Measurements from ENCODE around the gene NEURL1B. TPM values are rescaled to one million over a fixed set of nuclear protein-coding genes. Genes with fewer than 3 reads are reported as not detected.
"Not testable (repeated sequence)": the region's sequence is repeated elsewhere in the genome, so short reads cannot be mapped to it uniquely, and the experiment has no call there.

The NEURL1B gene
- total RNA-seq, 1 donor from 2014 or later: 1.5 TPM

GRCh38 chr5:172598251-172599203 lies 42.5 kb upstream of the NEURL1B start:
- Mint-ChIP-seq H3K27me3 (ENCODE audit: unreplicated experiment) (peaks cover 19% of the 10 kb centered on the region), H3K27ac (ENCODE audit: unreplicated experiment) (no peak overlapping the region), H3K4me3 (ENCODE audit: unreplicated experiment) (no peak overlapping the region), H3K36me3 (ENCODE audit: unreplicated experiment) (no peaks in the 10 kb centered on the region), H3K4me1 (ENCODE audit: unreplicated experiment) (peaks cover 3% of the 10 kb centered on the region), H3K9me3 (ENCODE audit: unreplicated experiment) (no peaks in the 10 kb centered on the region)
- TF ChIP-seq, protein P1, sequence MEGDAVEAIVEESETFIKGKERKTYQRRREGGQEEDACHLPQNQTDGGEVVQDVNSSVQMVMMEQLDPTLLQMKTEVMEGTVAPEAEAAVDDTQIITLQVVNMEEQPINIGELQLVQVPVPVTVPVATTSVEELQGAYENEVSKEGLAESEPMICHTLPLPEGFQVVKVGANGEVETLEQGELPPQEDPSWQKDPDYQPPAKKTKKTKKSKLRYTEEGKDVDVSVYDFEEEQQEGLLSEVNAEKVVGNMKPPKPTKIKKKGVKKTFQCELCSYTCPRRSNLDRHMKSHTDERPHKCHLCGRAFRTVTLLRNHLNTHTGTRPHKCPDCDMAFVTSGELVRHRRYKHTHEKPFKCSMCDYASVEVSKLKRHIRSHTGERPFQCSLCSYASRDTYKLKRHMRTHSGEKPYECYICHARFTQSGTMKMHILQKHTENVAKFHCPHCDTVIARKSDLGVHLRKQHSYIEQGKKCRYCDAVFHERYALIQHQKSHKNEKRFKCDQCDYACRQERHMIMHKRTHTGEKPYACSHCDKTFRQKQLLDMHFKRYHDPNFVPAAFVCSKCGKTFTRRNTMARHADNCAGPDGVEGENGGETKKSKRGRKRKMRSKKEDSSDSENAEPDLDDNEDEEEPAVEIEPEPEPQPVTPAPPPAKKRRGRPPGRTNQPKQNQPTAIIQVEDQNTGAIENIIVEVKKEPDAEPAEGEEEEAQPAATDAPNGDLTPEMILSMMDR (IDR thresholded peaks at IDR 0.05): no peak
- no peak for DNase-seq (ENCODE audit: extremely low spot score, unreplicated experiment)

- no peaks in the 10 kb centered on the region for H3K36me3 Mint-ChIP-seq (ENCODE audit: unreplicated experiment)
- H3K4me1 Mint-ChIP-seq (ENCODE audit: unreplicated experiment): peaks cover 3% of the 10 kb centered on the region
- H3K27me3 Mint-ChIP-seq (ENCODE audit: unreplicated experiment): peaks cover 16% of the 10 kb centered on the region
- no peak overlapping the region for H3K4me3 Mint-ChIP-seq (ENCODE audit: unreplicated experiment)
- H3K9me3 Mint-ChIP-seq (ENCODE audit: unreplicated experiment): no peaks in the 10 kb centered on the region
- no peak for DNase-seq (ENCODE audit: extremely low spot score, unreplicated experiment)
- TF ChIP-seq, protein P1 (IDR thresholded peaks at IDR 0.05): no peak
- H3K27ac Mint-ChIP-seq (ENCODE audit: unreplicated experiment): no peak overlapping the region
Observed at GRCh38 chr5:172599204-172599567, 41.9 kb upstream of the NEURL1B start.

GRCh38 chr5:172600571-172600970 lies 40.5 kb upstream of the NEURL1B start:
- H3K36me3 Mint-ChIP-seq (ENCODE audit: unreplicated experiment): no peaks in the 10 kb centered on the region
- H3K27ac Mint-ChIP-seq (ENCODE audit: unreplicated experiment): no peak overlapping the region
- H3K27me3 Mint-ChIP-seq (ENCODE audit: unreplicated experiment): peaks cover 6% of the 10 kb centered on the region
- H3K4me3 Mint-ChIP-seq (ENCODE audit: unreplicated experiment): no peak overlapping the region
- H3K9me3 Mint-ChIP-seq (ENCODE audit: unreplicated experiment): no peaks in the 10 kb centered on the region
- H3K4me1 Mint-ChIP-seq (ENCODE audit: unreplicated experiment): peaks cover 3% of the 10 kb centered on the region
- TF ChIP-seq, protein P1 (IDR thresholded peaks at IDR 0.05): no peak
- DNase-seq (ENCODE audit: extremely low spot score, unreplicated experiment): no peak

DNA sequence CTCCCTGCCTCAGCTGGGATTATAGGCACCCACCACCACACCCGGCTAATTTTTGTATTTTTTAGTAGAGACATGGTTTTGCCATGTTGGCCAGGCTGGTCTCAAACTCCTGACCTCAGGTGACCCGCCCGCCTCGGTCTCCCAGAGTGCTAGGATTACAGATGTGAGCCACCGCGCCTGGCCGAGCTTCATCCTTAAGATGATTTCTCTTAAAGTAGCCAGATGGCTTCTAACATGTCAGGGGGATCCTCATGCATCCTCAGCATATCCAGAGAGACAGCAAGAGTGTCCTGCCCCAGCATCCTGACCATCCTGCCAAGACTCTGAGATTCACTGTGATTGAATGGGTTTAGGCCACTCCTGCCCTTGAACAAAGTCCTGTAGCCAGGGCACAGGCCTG lies 39.5 kb upstream of the NEURL1B start:
- not testable (repeated sequence) for H3K36me3 Mint-ChIP-seq (ENCODE audit: unreplicated experiment); H3K4me3 Mint-ChIP-seq (ENCODE audit: unreplicated experiment); H3K4me1 Mint-ChIP-seq (ENCODE audit: unreplicated experiment); H3K9me3 Mint-ChIP-seq (ENCODE audit: unreplicated experiment); H3K27ac Mint-ChIP-seq (ENCODE audit: unreplicated experiment); DNase-seq (ENCODE audit: extremely low spot score, unreplicated experiment)
- H3K27me3 Mint-ChIP-seq (ENCODE audit: unreplicated experiment): peaks cover 14% of the 10 kb centered on the region

- no peak overlapping the region for H3K27ac Mint-ChIP-seq (ENCODE audit: unreplicated experiment)
- H3K9me3 Mint-ChIP-seq (ENCODE audit: unreplicated experiment): no peaks in the 10 kb centered on the region
- H3K36me3 Mint-ChIP-seq (ENCODE audit: unreplicated experiment): no peaks in the 10 kb centered on the region
- H3K27me3 Mint-ChIP-seq (ENCODE audit: unreplicated experiment): peaks cover 25% of the 10 kb centered on the region
- no peak for DNase-seq (ENCODE audit: extremely low spot score, unreplicated experiment)
- H3K4me1 Mint-ChIP-seq (ENCODE audit: unreplicated experiment): peaks cover 9% of the 10 kb centered on the region
- TF ChIP-seq, protein P1 (IDR thresholded peaks at IDR 0.05): no peak
- H3K4me3 Mint-ChIP-seq (ENCODE audit: unreplicated experiment): no peak overlapping the region
Observed at GRCh38 chr5:172602783-172603231, 38.3 kb upstream of the NEURL1B start.

All from osteocyte (in vitro differentiated cells).